Testis (tissue), 2 donors: Measurements from ENCODE around the gene TSKU.
"Not testable (repeated sequence)": the region's sequence is repeated elsewhere in the genome, so short reads cannot be mapped to it uniquely, and the experiment has no call there.

Experiments
- CTCF ChIP-seq, 3 experiments: fragments of 450-650 bp in 2 of 3; fragments of 200-600 bp in 1 of 3; sonication (generic) in 1 of 3; IDR thresholded peaks; one replicate each; pipeline ENCODE4 v1.5.1; 2016 to 2019; ENCODE audit warnings: antibody characterized with exemption in 3 of 3, mild to moderate bottlenecking in 2 of 3, moderate library complexity in 1 of 3
- POLR2A ChIP-seq: fragments of 450-650 bp; IDR thresholded peaks from one replicate; pipeline ENCODE4 v1.6.1; 2017; ENCODE audit warnings: antibody characterized with exemption, mild to moderate bottlenecking, moderate library complexity

DNA sequence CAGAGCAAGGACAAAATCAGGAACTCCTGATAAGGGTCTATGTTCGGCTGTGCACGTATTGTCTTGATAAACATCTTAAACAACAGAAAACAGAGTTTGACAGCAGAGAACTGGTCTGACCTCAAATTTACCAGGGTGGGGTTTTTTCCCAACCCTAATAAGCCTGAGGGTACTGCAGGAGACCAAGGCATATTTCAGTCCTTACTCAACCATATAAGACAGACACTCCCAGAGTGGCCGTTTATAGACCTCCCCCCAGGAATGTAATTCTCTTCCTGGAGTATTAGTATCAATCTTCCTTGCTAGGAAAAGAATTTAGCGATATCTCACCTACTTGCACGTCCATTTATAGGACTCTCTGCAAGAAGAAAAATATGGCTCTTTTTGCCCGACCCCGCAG, 32.5 kb downstream of the TSKU start:
- TF ChIP-seq CTCF (IDR thresholded peaks at IDR 0.05); POLR2A: not testable (repeated sequence)
